ENCODE results near the gene PTPN4.

DNA sequence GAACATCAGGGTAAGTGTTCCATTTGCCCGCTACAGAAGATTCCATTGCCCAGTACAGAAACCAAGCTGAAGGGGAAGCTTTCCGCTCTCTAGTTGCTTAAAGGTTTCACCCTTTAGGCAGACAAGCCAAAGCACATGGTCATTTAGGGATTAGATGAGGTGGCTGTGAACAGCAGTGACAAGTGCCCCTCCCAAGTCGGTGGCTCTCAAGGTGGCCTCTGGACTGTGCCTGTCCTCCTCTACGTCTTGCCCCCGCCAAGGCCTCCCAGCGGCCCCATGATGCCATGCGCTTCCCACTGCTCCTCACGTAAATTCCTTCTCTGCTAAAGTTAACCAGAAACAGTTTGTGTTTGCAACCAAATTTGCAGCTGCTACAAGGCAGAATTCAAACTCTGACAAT, 24.2 kb upstream of the PTPN4 start:
- TF ChIP-seq, protein P1, sequence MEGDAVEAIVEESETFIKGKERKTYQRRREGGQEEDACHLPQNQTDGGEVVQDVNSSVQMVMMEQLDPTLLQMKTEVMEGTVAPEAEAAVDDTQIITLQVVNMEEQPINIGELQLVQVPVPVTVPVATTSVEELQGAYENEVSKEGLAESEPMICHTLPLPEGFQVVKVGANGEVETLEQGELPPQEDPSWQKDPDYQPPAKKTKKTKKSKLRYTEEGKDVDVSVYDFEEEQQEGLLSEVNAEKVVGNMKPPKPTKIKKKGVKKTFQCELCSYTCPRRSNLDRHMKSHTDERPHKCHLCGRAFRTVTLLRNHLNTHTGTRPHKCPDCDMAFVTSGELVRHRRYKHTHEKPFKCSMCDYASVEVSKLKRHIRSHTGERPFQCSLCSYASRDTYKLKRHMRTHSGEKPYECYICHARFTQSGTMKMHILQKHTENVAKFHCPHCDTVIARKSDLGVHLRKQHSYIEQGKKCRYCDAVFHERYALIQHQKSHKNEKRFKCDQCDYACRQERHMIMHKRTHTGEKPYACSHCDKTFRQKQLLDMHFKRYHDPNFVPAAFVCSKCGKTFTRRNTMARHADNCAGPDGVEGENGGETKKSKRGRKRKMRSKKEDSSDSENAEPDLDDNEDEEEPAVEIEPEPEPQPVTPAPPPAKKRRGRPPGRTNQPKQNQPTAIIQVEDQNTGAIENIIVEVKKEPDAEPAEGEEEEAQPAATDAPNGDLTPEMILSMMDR (IDR thresholded peaks at IDR 0.05): no peak
- TF ChIP-seq ZFX (IDR thresholded peaks at IDR 0.05; ENCODE audit: borderline replicate concordance): no peak

Measured in 22Rv1 (cell line).